HAP-1 (cell line): ENCODE data around the gene CERK.
"Not testable (repeated sequence)": the region's sequence is repeated elsewhere in the genome, so short reads cannot be mapped to it uniquely, and the experiment has no call there.

ENCODE experiments used
- DNase-seq, 2 experiments: peaks; one replicate each; pipeline ENCODE4 v3.0.0-alpha.2; 2016 to 2020; ENCODE audit warnings: low spot score in 2 of 2
- H3K27me3 ChIP-seq: fragments of 250-450 bp; sonication (Bioruptor Pico); 2 replicates; pipeline ENCODE4 v1.5.1; 2020; ENCODE audit warnings: low read depth, mild to moderate bottlenecking, moderate library complexity
- H3K36me3 ChIP-seq: fragments of 250-450 bp; sonication (Bioruptor Pico); replicated peaks from 2 replicates; pipeline ENCODE4 v1.5.1; 2020; ENCODE audit warnings: mild to moderate bottlenecking
- H3K4me1 ChIP-seq: fragments of 250-450 bp; sonication (Bioruptor Pico); 2 replicates; pipeline ENCODE4 v1.5.1; 2020; ENCODE audit warnings: mild to moderate bottlenecking
- H3K4me3 ChIP-seq: fragments of 250-450 bp; sonication (Bioruptor Pico); 2 replicates; pipeline ENCODE4 v1.5.1; 2020; ENCODE audit warnings: mild to moderate bottlenecking, moderate library complexity
- H3K9me3 ChIP-seq: fragments of 250-450 bp; sonication (Bioruptor Pico); 2 replicates; pipeline ENCODE4 v1.5.1; 2020; ENCODE audit warnings: mild to moderate bottlenecking, moderate library complexity
- in situ Hi-C: fragments of 300-500 bp; cut with MboI; formaldehyde crosslinking; loops from 3 replicates; pipeline ENCODE4 v1.14.3; 2020; ENCODE audit warnings: low sequenced_read_pairs, inconsistent platforms, mixed read lengths

Gene CERK

GRCh38 chr22:46654426-46654825 lies 83.6 kb downstream of the CERK start:
- Histone ChIP-seq H3K4me3 (no peak overlapping the region), H3K4me1 (no peaks in the 10 kb centered on the region), H3K36me3 (no peaks in the 10 kb centered on the region), H3K9me3 (no peaks in the 10 kb centered on the region), H3K27me3 (no peaks in the 10 kb centered on the region)
- no peak for DNase-seq
- in situ Hi-C loops: no loop called here

- Histone ChIP-seq H3K4me1 (no peaks in the 10 kb centered on the region), H3K9me3 (no peaks in the 10 kb centered on the region), H3K27me3 (no peaks in the 10 kb centered on the region), H3K4me3 (no peak overlapping the region), H3K36me3 (no peaks in the 10 kb centered on the region)
- in situ Hi-C loops: no loop called here
- DNase-seq: no peak
Observed at GRCh38 chr22:46653596-46653995, 84.5 kb downstream of the CERK start.

GRCh38 chr22:46652847-46653331 lies 85.2 kb downstream of the CERK start:
- in situ Hi-C loops: no loop called here
- H3K27me3 ChIP-seq: no peaks in the 10 kb centered on the region
- no peak overlapping the region for H3K4me3 ChIP-seq

GRCh38 chr22:46652081-46652846 lies 85.8 kb downstream of the CERK start:
- H3K36me3 ChIP-seq: no peaks in the 10 kb centered on the region
- no peaks in the 10 kb centered on the region for H3K4me1 ChIP-seq
- H3K9me3 ChIP-seq: no peaks in the 10 kb centered on the region
- in situ Hi-C loops: no loop called here
- DNase-seq: no peak
- no peaks in the 10 kb centered on the region for H3K27me3 ChIP-seq
- H3K4me3 ChIP-seq: no peak overlapping the region

More at GRCh38 chr22:46652847-46653331, 85.2 kb downstream of the CERK start:
- H3K36me3 ChIP-seq: no peaks in the 10 kb centered on the region
- H3K4me1 ChIP-seq: no peaks in the 10 kb centered on the region
- H3K9me3 ChIP-seq: no peaks in the 10 kb centered on the region
- DNase-seq: no peak

- in situ Hi-C loops: no loop called here
- DNase-seq: no peak
Observed at GRCh38 chr22:46651316-46651715, 86.7 kb downstream of the CERK start.

GRCh38 chr22:46650078-46650810 lies 87.8 kb downstream of the CERK start:
- DNase-seq: no peak
- Histone ChIP-seq H3K4me3 (no peak overlapping the region), H3K4me1 (no peaks in the 10 kb centered on the region), H3K9me3 (no peaks in the 10 kb centered on the region), H3K27me3 (no peaks in the 10 kb centered on the region), H3K36me3 (no peaks in the 10 kb centered on the region)
- in situ Hi-C loops: no loop called here

More at GRCh38 chr22:46651316-46651715, 86.7 kb downstream of the CERK start:
- Histone ChIP-seq H3K4me1 (no peaks in the 10 kb centered on the region), H3K4me3 (no peak overlapping the region), H3K9me3 (no peaks in the 10 kb centered on the region), H3K27me3 (no peaks in the 10 kb centered on the region), H3K36me3 (no peaks in the 10 kb centered on the region)

GRCh38 chr22:46649141-46650077 lies 88.6 kb downstream of the CERK start:
- Histone ChIP-seq H3K4me1 (no peaks in the 10 kb centered on the region), H3K9me3 (no peaks in the 10 kb centered on the region), H3K4me3 (no peak overlapping the region), H3K27me3 (no peaks in the 10 kb centered on the region), H3K36me3 (no peaks in the 10 kb centered on the region)
- in situ Hi-C loops: no loop called here
- no peak for DNase-seq

- H3K27me3 ChIP-seq, H3K4me3 ChIP-seq, H3K36me3 ChIP-seq, in situ Hi-C loops, DNase-seq, H3K4me1 ChIP-seq, H3K9me3 ChIP-seq: not testable (repeated sequence)
Observed at GRCh38 chr22:46648225-46648820, 89.7 kb downstream of the CERK start.

GRCh38 chr22:46646531-46647215 lies 91.4 kb downstream of the CERK start:
- no peak overlapping the region for H3K4me3 ChIP-seq
- DNase-seq: no peak
- H3K27me3 ChIP-seq: no peaks in the 10 kb centered on the region
- no peaks in the 10 kb centered on the region for H3K4me1 ChIP-seq
- H3K36me3 ChIP-seq: no peaks in the 10 kb centered on the region
- no peaks in the 10 kb centered on the region for H3K9me3 ChIP-seq
- in situ Hi-C loops: no loop called here

GRCh38 chr22:46642840-46643480 lies 95.1 kb downstream of the CERK start:
- DNase-seq, H3K36me3 ChIP-seq, H3K9me3 ChIP-seq, in situ Hi-C loops, H3K4me3 ChIP-seq, H3K4me1 ChIP-seq, H3K27me3 ChIP-seq: not testable (repeated sequence)

GRCh38 chr22:46641811-46642266 lies 96.2 kb downstream of the CERK start:
- DNase-seq: no peak
- H3K9me3 ChIP-seq: no peaks in the 10 kb centered on the region
- no peaks in the 10 kb centered on the region for H3K36me3 ChIP-seq
- no peak overlapping the region for H3K4me3 ChIP-seq
- H3K4me1 ChIP-seq: no peaks in the 10 kb centered on the region
- in situ Hi-C loops: no loop called here
- no peaks in the 10 kb centered on the region for H3K27me3 ChIP-seq

GRCh38 chr22:46640293-46641055 lies 97.6 kb downstream of the CERK start:
- no peak for DNase-seq
- no peaks in the 10 kb centered on the region for H3K36me3 ChIP-seq
- no peak overlapping the region for H3K4me3 ChIP-seq
- H3K27me3 ChIP-seq: no peaks in the 10 kb centered on the region
- H3K4me1 ChIP-seq: no peaks in the 10 kb centered on the region
- in situ Hi-C loops: no loop called here
- no peaks in the 10 kb centered on the region for H3K9me3 ChIP-seq
